T-helper 17 cell (primary cell): ENCODE results near the gene PLA2G7. TPM values are rescaled to one million over a fixed set of nuclear protein-coding genes. Genes with fewer than 3 reads are reported as not detected.

ENCODE experiments used
- ATAC-seq: fragments of 150-1000 bp; cut with Tn5 transposase; 2 replicates; pipeline ENCODE4 v1.10.0; 2021; ENCODE audit warnings: mild to moderate bottlenecking, moderate library complexity
- DNase-seq, 3 donors: peaks; one replicate each; pipeline versions ENCODE4 v3.0.0 to v3.0.0-alpha.2; 2020 to 2021
- H3K9me3 ChIP-seq: one replicate; pipeline ENCODE4 v1.7.0; 2013; ENCODE audit warnings: low read length, mild to moderate bottlenecking; ENCODE audit not compliant: control insufficient read depth, poor library complexity, severe bottlenecking
- H3K27ac Mint-ChIP-seq: one replicate; pipeline ENCODE4 v1.8.0; 2022; ENCODE audit warnings: mild to moderate bottlenecking, moderate library complexity, mixed read lengths
- H3K27me3 Mint-ChIP-seq: one replicate; pipeline ENCODE4 v1.8.0; 2022; ENCODE audit warnings: mixed read lengths
- H3K36me3 Mint-ChIP-seq: one replicate; pipeline ENCODE4 v1.8.0; 2022; ENCODE audit warnings: low read depth, mixed read lengths
- H3K4me1 Mint-ChIP-seq: one replicate; pipeline ENCODE4 v1.8.0; 2022; ENCODE audit warnings: mild to moderate bottlenecking, mixed read lengths
- H3K4me3 Mint-ChIP-seq: one replicate; pipeline ENCODE4 v1.8.0; 2022; ENCODE audit warnings: mild to moderate bottlenecking, moderate library complexity, mixed read lengths
- total RNA-seq, 4 donors: library from RNA in 2 of 4; stranded (reverse) in 2 of 4; gene quantifications; one replicate each; pipeline ENCODE4 v1.2.3 and lab custom pipeline; 2022 to 2026

The PLA2G7 gene
- total RNA-seq, 2 donors from 2014 or later: 0.20 TPM; not detected in 1

DNA sequence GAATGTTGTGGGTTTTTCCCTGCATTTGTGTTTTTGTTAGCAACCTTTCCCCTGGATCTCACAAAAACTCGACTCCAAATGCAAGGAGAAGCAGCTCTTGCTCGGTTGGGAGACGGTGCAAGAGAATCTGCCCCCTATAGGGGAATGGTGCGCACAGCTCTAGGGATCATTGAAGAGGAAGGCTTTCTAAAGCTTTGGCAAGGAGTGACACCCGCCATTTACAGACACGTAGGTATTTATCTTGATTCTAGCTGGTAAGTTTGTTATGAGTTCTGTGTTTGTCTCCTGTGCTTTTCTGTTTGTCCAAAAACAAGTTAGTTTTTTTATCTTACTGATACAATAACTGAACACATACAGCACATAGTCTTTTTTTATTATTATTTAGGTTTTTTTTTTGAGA lies 79.4 kb downstream of the PLA2G7 start:
- no peak overlapping the region for H3K27ac Mint-ChIP-seq

More for the DNA sequence above, 79.4 kb downstream of the PLA2G7 start:
- ATAC-seq (no peak), DNase-seq (no peak)
- Mint-ChIP-seq H3K36me3 (peaks cover 3% of the 10 kb centered on the region), H3K4me1 (peaks cover 13% of the 10 kb centered on the region), H3K27me3 (peaks cover 48% of the 10 kb centered on the region), H3K4me3 (no peak overlapping the region)
- no peaks in the 10 kb centered on the region for H3K9me3 ChIP-seq

Other genes with a start within 250 kb of the PLA2G7 start
- gene RCAN2, start 243.9 kb downstream of the PLA2G7 start, total RNA-seq: not detected
- gene CYP39A1, start 82.6 kb downstream of the PLA2G7 start, total RNA-seq: not detected
- 1 to 10 TPM in 1 of 2 donors, not detected in 1; 1.6 TPM for gene SLC25A27, start 82.4 kb downstream of the PLA2G7 start, total RNA-seq
- gene TDRD6, start 47.5 kb downstream of the PLA2G7 start, total RNA-seq: not detected
- gene ANKRD66, start 11.6 kb upstream of the PLA2G7 start, total RNA-seq: not detected
- gene MEP1A, start 58.0 kb upstream of the PLA2G7 start, total RNA-seq: not detected
- gene ADGRF5, start 186.6 kb upstream of the PLA2G7 start, total RNA-seq: not detected